Calu3 (cell line): ENCODE results near the gene SPATS2L. TPM values are rescaled to one million over a fixed set of nuclear protein-coding genes. Genes with fewer than 3 reads are reported as not detected.

Experiments
- BruUV-seq: library from RNA; stranded (reverse); fragments of 400-500 nt; replicated peaks from 2 replicates; lab custom pipeline; 2021; lab: Mats Ljungman, UMichigan
- CTCF ChIA-PET: fragments of 300-600 bp; sonication (Branson Sonifier 250); formaldehyde crosslinking; loops from one replicate; lab custom pipeline; 2022; ENCODE audit warnings: antibody characterized with exemption; lab: Charles Lee
- DNase-seq: peaks from one replicate; pipeline ENCODE4 v3.0.0; 2022
- H3K27ac Mint-ChIP-seq: one replicate; pipeline ENCODE4 v1.8.0; 2022; ENCODE audit warnings: mixed read lengths; ENCODE audit not compliant: unreplicated experiment
- H3K27me3 Mint-ChIP-seq: one replicate; pipeline ENCODE4 v1.8.0; 2022; ENCODE audit warnings: mixed read lengths; ENCODE audit not compliant: unreplicated experiment
- H3K36me3 Mint-ChIP-seq: one replicate; pipeline ENCODE4 v1.8.0; 2022; ENCODE audit warnings: mild to moderate bottlenecking, moderate library complexity, mixed read lengths; ENCODE audit not compliant: insufficient read depth, unreplicated experiment
- H3K4me1 Mint-ChIP-seq: one replicate; pipeline ENCODE4 v1.8.0; 2022; ENCODE audit warnings: mild to moderate bottlenecking, low read depth, mixed read lengths; ENCODE audit not compliant: unreplicated experiment
- H3K4me3 Mint-ChIP-seq: one replicate; pipeline ENCODE4 v1.8.0; 2022; ENCODE audit warnings: mild to moderate bottlenecking, low read depth, moderate library complexity, mixed read lengths; ENCODE audit not compliant: unreplicated experiment
- H3K9me3 Mint-ChIP-seq: one replicate; pipeline ENCODE4 v1.8.0; 2022; ENCODE audit warnings: low read depth, mixed read lengths; ENCODE audit not compliant: unreplicated experiment
- CTCF ChIP-seq: fragments of 200-600 bp; IDR thresholded peaks from one replicate; pipeline ENCODE4 v1.8.0; 2022; ENCODE audit warnings: antibody characterized with exemption; ENCODE audit not compliant: unreplicated experiment
- intact Hi-C: fragments of 100-400 bp; cut with micrococcal nuclease; formaldehyde crosslinking; loops from one replicate; pipeline ENCODE4 v1.10.0; 2022; ENCODE audit not compliant: unreplicated experiment
- total RNA-seq: library from RNA; stranded (reverse); gene quantifications from 2 replicates; pipeline ENCODE4 v1.2.3, GENCODE V29; 2022

Gene SPATS2L
- total RNA-seq, 1 experiment from 2014 or later = 378 TPM

DNA sequence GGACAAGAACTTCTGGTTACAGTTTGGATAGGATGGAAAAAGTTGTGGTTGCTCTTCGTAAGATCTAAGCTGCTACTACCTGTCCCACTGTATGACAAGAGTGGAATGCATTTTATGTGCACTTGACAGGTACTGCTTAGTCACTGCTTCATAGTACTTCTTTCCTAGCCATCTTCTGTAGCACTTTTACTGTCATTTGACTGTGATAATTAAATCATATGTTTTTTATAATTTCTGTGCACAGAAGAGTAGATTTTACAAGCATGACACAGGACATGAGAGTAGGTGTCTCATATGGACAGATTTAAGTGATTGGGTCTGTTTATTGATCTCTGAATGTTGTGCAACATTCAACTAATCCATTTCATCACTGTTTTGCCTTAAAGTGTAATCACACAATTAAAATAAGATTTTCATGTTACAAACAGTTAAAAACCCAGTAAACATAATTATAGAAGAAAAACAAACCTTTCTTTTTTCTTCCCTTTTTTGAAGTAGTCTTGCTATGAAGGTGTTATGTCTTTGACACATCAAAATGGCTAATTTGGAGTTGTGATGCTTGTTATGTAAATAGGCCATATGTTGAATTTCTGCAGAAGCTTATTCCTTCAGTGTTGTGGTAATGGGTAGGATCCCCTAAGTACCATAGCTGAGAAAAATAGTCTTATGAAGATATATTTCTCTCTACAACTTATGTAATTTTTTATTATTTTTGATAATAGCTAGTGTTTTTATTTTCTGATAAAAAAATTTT is 3.0 kb downstream of the SPATS2L start:
- no TSS peak for BruUV-seq
- H3K4me3 Mint-ChIP-seq = peak overlapping the region; percentile 63
- H3K27ac Mint-ChIP-seq = peak overlapping the region; percentile 73
- intact Hi-C loops = loop anchor here (2.0 to 5.0 kb wide), 5 partner anchors 13 to 329 kb away; no protein-coding TSS in a partner anchor
- H3K9me3 Mint-ChIP-seq = no peaks in the 10 kb centered on the region
- CTCF ChIA-PET = interaction anchor here (0.8 to 1.8 kb wide), 4 partner anchors 46 to 332 kb away, joined by 3 to 7 read pairs (median 4); no protein-coding TSS in a partner anchor
- peaks cover 49% of the 10 kb centered on the region for H3K36me3 Mint-ChIP-seq
- no peak for TF ChIP-seq CTCF
- H3K4me1 Mint-ChIP-seq = peaks cover 48% of the 10 kb centered on the region
- DNase-seq = no peak
- H3K27me3 Mint-ChIP-seq = no peaks in the 10 kb centered on the region

DNA sequence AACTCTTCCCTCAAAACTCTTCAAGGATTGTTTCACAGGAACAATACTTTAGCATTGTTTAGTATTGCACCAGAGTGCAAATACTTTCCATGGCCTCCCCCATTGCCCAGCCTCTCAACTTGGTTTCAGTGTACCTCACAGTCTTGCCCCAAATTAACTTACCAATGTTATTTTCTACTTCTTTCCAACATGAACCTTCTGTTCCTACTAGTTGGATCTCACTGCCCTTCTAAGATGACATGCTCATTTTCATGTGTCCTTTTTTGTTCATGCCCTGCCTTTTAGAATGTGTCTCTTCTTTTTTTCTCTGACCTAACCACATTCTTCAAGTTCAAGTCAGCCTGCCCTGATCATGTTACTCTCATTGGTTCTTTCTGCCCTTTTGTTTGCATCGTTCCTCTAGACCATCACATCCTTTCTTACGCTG is 4.1 kb downstream of the SPATS2L start:
- CTCF ChIA-PET = no interaction called here
- no peaks in the 10 kb centered on the region for H3K9me3 Mint-ChIP-seq
- DNase-seq = no peak
- no TSS peak for BruUV-seq
- peak overlapping the region; percentile 73 for H3K27ac Mint-ChIP-seq
- peak overlapping the region; percentile 63 for H3K4me3 Mint-ChIP-seq
- TF ChIP-seq CTCF = no peak
- H3K36me3 Mint-ChIP-seq = peaks cover 47% of the 10 kb centered on the region
- intact Hi-C loops = no loop called here
- peaks cover 48% of the 10 kb centered on the region for H3K4me1 Mint-ChIP-seq
- no peaks in the 10 kb centered on the region for H3K27me3 Mint-ChIP-seq

- peaks cover 54% of the 10 kb centered on the region for H3K4me1 Mint-ChIP-seq
- DNase-seq = no peak
- CTCF ChIA-PET = no interaction called here
- H3K27ac Mint-ChIP-seq = peak overlapping the region; percentile 73
- H3K9me3 Mint-ChIP-seq = no peaks in the 10 kb centered on the region
- no TSS peak for BruUV-seq
- intact Hi-C loops = no loop called here
- TF ChIP-seq CTCF = no peak
- H3K27me3 Mint-ChIP-seq = no peaks in the 10 kb centered on the region
- peak overlapping the region; percentile 63 for H3K4me3 Mint-ChIP-seq
- peaks cover 47% of the 10 kb centered on the region for H3K36me3 Mint-ChIP-seq
Observed at GRCh38 chr2:200311139-200311538, 4.6 kb downstream of the SPATS2L start.

DNA sequence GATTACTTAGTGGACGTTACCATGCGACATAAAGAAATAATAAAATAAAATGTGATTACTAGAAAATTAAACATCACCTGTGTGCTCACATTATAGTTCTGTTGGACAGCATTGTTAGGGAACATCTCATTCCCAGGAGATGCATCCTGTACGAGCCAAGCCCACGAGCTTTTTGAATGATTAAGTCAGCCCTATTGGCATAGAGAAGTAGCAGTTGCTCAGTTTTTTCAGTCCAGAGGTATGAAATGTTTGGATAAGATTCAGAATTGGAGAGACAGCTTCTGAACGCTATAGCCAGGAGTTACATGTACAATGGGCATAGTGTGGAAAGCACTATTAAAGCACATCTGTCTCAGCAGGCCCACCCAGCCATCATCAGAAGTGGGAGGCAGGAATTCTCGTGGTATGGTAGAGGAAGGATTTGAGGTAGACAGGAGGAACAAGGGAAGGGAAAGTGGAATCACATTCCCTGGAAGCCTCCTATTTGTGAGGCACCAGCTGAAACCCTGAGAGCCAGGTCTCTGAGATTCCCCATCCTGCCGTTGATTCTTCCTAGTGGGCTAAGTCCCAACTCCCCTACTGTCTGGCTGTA is 8.6 kb downstream of the SPATS2L start:
- Mint-ChIP-seq H3K9me3 (no peaks in the 10 kb centered on the region), H3K27me3 (no peaks in the 10 kb centered on the region), H3K27ac (peak overlapping the region; percentile 59), H3K4me1 (peaks cover 90% of the 10 kb centered on the region), H3K4me3 (peak overlapping the region; percentile 24), H3K36me3 (peaks cover 26% of the 10 kb centered on the region)
- no peak for TF ChIP-seq CTCF
- DNase-seq = no peak
- CTCF ChIA-PET = interaction anchor here (0.6 kb wide), 1 partner anchor 97 kb away, joined by 4 read pairs; no protein-coding TSS in a partner anchor
- intact Hi-C loops = no loop called here
- no TSS peak for BruUV-seq
